ENCODE data around the gene CD47. TPM values are rescaled to one million over a fixed set of nuclear protein-coding genes. Genes with fewer than 3 reads are reported as not detected.

CD47 gene
- total and polyA plus RNA-seq, 10 of the 15 experiments (the other 5 are each of a cell fraction or from before 2014, with no cell fraction given) = 22.9 to 175 (median 81.1) TPM

GRCh38 chr3:108123326-108123725 is 32.5 kb upstream of the CD47 start (continued):
- no peak for TF ChIP-seq E4F1 (IDR thresholded peaks at IDR 0.05; ENCODE audit: borderline replicate concordance, partially characterized antibody)
- no peak for TF ChIP-seq CBFB (IDR thresholded peaks at IDR 0.05; ENCODE audit: low read depth)

GRCh38 chr3:108122276-108122675 is 31.4 kb upstream of the CD47 start:
- POLR2A ChIA-PET = interaction anchor here (0.5 to 2.5 kb wide), 5 partner anchors 18 to 60 kb away, joined by 3 to 14 read pairs (median 4); no protein-coding TSS in a partner anchor
- no TSS peak for BruUV-seq (replicated peaks)
- no peak for FAIRE-seq
- TF ChIP-seq ZBTB4 (CRISPR knock-in tag; IDR thresholded peaks at IDR 0.05) (no peak), CTCF (IDR thresholded peaks at IDR 0.05 in 2 of 3, conservative IDR thresholded peaks at IDR 0.05 in 1 of 3; ENCODE audit: control insufficient read depth in 2 of 3, extremely low read depth in 1 of 3, insufficient read depth in 1 of 3, low read depth in 3 of 3, low read length in 3 of 3) (no peak), SMC3 (IDR thresholded peaks at IDR 0.05; ENCODE audit: borderline replicate concordance, low read length) (no peak), ZNF592 (IDR thresholded peaks at IDR 0.05) (no peak), NFYB (IDR thresholded peaks at IDR 0.05; ENCODE audit: insufficient read depth, low read depth, low read length) (no peak), KAT2A (conservative IDR thresholded peaks at IDR 0.05; ENCODE audit: control insufficient read depth, low read depth, low read length) (no peak), MTA3 (IDR thresholded peaks at IDR 0.05; ENCODE audit: borderline replicate concordance, low read length) (no peak)

More at GRCh38 chr3:108122276-108122675, 31.4 kb upstream of the CD47 start:
- 95% methylated on average over 3 of the region's 3 CpGs for WGBS (ENCODE audit: insufficient coverage, insufficient replicate concordance, low lambda C conversion rate, missing lambda C conversion rate)
- H3K79me2 ChIP-seq (ENCODE audit: control insufficient read depth, insufficient read depth, low read length) = peaks cover 24% of the 10 kb centered on the region
- DNase-seq (ENCODE audit: low read depth, low spot score) (no peak), ATAC-seq (no peak)
- H3K4me1 ChIP-seq (ENCODE audit: control insufficient read depth, insufficient read depth, low read length) = peaks cover 21% of the 10 kb centered on the region
- no peaks in the 10 kb centered on the region for H4K20me1 ChIP-seq (ENCODE audit: control insufficient read depth, insufficient read depth)
- ChIA-PET RAD21 (ENCODE audit: unreplicated experiment) (interaction anchor here (5.7 kb wide), 1 partner anchor 34 kb away, joined by 23 read pairs; no protein-coding TSS in a partner anchor), SMC1A (ENCODE audit: uncharacterized antibody, unreplicated experiment) (interaction anchor here (0.8 to 3.8 kb wide), 11 partner anchors 9 to 266 kb away, joined by 3 to 26 read pairs (median 4); partner anchors contain the start of gene HHLA2), CTCF (interaction anchor here (1.1 kb wide), 1 partner anchor 283 kb away, joined by 4 read pairs; no protein-coding TSS in a partner anchor)
- H3K9ac ChIP-seq (ENCODE audit: control insufficient read depth, insufficient read depth, low read length) = no peak overlapping the region
- no peaks in the 10 kb centered on the region for H3K36me3 ChIP-seq (ENCODE audit: control insufficient read depth in 2 of 2, insufficient read depth in 2 of 2, low read length in 1 of 2)
- in situ Hi-C loops (cut with MboI) (no loop called here), intact Hi-C loops (cut with micrococcal nuclease; ENCODE audit: unreplicated experiment) (loop anchor here (10.0 kb wide), 1 partner anchor 267 kb away; no protein-coding TSS in a partner anchor)
- no peak overlapping the region for H3K27ac ChIP-seq (ENCODE audit: control insufficient read depth, insufficient read depth)
- no peaks in the 10 kb centered on the region for H3K9me3 ChIP-seq (replicated peaks; ENCODE audit: control insufficient read depth, insufficient read depth, low read length)
- no peaks in the 10 kb centered on the region for H3K27me3 ChIP-seq (replicated peaks in 1 of 2; ENCODE audit: control insufficient read depth in 2 of 2, insufficient read depth in 2 of 2, low read length in 1 of 2)
- H3K4me3 ChIP-seq = no peak overlapping the region
- H3K4me2 ChIP-seq (ENCODE audit: control insufficient read depth, insufficient read depth) = no peak overlapping the region
- H2AFZ ChIP-seq (ENCODE audit: control insufficient read depth, low read depth, low read length) = no peak overlapping the region
